GM19324 (cell line): ENCODE results near the gene OR5M11.
"Not testable (repeated sequence)": the region's sequence is repeated elsewhere in the genome, so short reads cannot be mapped to it uniquely, and the experiment has no call there.

Experiments used
- ATAC-seq: cut with Tn5 transposase; IDR thresholded peaks from one replicate; pipeline ENCODE4 v1.9.1; 2021; ENCODE audit warnings: mild to moderate bottlenecking, moderate library complexity; ENCODE audit not compliant: unreplicated experiment, low FRiP score

OR5M11 gene

DNA sequence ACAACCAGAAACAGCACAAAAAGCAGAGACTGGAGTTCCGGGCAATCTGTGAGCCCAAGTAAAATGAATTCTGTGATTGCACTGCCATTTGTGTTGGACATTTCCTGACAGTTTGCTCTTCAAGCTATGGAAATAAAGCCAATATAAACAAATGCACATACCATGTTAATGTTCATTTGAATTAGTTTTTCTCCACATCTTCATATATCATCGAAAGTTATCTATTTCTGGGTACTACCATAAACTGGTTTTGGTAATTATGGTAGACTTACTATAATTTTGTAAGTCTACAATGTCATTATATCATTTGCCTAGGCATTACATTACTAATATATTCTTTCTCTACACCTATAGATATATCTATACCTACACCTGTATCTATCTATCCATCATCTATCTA, at the start of gene OR5M11:
TSS of gene OR5M11 (minus strand) at position 101 of the 400 bp plus-strand sequence. CDS start at position 101, 0 bp downstream.
- no peak for ATAC-seq

DNA sequence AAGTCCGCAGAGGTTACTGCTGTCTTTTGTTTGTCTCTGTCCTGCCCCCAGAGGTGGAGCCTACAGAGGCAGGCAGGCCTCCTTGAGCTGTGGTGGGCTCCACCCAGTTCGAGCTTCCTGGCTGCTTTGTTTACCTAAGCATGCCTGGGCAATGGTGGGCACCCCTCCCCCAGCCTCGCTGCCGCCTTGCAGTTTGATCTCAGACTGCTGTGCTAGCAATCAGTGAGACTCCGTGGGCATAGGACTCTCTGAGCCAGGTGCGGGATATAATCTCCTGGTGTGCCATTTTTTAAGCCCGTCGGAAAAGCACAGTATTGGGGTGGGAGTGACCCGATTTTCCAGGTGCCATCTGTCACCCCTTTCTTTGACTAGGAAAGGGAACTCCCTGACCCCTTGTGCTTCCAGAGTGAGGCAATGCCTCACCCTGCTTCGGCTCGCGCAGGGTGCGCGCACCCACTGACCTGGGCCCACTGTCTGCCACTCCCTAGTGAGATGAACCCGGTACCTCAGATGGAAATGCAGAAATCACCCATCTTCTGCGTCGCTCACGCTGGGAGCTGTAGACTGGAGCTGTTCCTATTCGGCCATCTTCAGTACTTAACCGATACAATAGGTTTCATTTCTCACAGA, 49.1 kb upstream of the OR5M11 start:
- ATAC-seq, result not testable (repeated sequence)

DNA sequence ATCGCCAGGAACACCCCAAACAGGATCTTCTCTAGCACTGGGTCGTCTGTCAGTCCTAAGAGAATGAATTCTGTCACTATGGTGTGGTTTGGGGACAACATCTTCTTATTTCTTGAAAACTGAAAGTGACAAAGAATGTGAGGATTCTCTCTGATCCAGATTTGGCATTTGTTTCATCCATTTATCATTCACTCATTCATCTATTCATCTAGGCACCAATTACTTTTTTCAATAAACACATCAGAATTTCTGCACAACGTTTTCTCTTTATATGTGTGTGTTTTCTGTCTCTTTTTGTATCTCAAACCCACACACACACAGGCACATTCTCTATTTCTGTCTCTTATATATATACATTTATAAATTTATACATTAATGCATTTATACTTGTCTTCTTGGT, 34.6 kb upstream of the OR5M11 start, which contains the start of gene OR5M10:
TSS of gene OR5M10 (minus strand) at position 101 of the 400 bp plus-strand sequence. CDS start at position 101, 0 bp downstream.
- ATAC-seq, result no peak

DNA sequence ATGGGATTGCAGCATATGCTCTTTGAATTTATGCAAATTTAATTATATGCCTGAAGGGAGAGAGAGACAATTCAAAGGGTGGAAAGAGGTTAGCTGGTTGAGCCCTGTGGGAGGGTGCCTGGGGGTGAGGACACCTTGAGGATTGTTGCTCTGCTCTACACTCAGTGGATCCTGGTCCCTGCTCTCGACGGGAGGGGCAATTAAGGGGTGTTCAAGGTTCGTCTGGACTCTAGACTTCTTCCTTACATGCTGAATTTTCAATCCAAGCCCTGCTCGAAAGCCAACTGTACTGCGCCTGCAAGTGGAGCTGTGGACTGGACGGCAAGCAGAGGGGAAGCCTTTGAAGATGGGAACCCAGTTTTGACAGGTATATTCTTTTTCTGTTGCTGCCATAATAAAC, 15.5 kb upstream of the OR5M11 start:
- ATAC-seq, result no peak

DNA sequence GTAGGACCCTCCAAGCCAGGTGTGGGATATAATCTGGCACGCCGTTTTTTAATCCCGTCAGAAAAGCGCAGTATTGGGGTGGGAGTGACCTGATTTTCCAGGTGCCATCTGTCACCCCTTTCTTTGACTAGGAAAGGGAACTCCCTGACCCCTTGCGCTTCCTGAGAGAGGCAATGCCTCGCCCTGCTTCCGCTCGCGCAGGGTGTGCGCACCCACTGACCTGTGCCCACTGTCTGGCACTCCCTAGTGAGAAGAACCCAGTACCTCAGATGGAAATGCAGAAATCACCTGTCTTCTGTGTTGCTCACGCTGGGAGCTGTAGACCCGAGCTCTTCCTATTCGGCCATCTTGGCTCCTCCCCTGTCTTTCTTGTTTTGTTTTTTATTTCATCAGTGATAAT, 11.6 kb upstream of the OR5M11 start:
- not testable (repeated sequence) for ATAC-seq

DNA sequence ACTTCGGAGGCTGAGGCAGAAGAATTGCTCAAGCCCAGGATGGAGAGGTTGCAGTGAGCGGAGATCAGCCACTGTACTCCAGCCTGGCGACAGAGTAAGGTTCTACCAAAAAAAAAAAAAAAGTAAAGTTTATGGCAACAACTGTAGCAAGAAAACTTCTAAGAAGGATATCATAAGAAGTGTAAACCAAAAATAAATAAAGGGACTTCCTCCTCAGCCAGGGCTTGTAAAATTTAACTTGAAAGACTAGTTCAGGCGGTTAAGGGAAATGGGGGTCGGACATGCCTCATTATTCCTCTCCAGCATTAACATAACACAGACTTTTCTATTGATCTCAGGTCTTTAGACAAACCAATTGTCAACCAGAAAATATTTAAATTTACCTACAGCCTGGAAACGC, 2.5 kb upstream of the OR5M11 start:
- ATAC-seq, result no peak

- no peak for ATAC-seq
Observed at GRCh38 chr11:56543739-56544138, 682 bp upstream of the OR5M11 start.

DNA sequence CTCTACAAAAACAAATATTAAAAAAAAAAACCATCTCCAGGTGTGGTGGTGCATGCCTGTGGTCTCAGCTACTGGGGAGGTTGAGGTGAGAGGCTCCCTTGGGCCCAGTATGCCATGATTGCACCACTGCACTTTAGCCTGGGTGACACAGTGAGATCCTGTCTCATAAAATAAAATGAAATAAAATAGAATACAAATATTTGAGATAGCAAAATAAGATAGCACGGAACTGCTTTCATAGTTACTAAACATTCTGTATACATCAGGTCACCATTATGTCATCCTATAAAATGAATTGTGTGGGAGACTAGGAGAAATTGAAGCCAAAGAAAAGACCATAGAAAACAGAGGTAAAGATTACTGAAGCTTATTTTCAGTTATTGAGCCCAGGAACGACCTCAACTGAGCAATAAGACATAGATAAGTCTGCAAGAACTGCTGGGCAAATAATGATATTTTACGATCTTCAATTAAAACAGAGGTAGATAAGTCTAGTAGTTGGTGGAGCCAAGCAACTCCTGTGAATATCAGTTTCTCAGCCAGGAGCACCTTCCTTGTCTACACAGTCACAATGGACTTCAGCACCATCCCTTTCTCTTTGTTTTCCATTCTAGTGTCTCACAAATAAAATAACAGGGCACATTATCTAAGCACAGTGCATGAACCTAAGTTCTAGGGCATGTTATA, 9.9 kb downstream of the OR5M11 start:
- ATAC-seq, result no peak

DNA sequence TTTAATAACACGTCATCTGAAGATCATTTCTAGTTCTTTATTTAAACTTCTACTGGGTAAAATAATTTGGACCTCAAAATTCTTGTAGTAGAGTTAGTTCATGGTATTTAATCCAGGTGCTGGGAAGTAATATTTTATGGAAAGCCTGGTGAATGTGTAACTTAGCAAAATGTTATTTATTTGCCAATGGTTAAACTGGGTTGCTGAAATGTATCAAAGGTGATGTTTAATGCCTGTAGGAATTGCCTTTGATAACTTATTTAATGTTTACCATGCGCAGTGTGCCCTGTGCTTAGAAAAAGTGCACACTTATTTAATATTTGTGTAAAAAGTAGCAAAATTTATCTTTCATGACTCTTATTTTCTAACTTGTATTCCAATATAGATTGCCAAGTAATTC, 11.2 kb downstream of the OR5M11 start:
- ATAC-seq, result no peak

DNA sequence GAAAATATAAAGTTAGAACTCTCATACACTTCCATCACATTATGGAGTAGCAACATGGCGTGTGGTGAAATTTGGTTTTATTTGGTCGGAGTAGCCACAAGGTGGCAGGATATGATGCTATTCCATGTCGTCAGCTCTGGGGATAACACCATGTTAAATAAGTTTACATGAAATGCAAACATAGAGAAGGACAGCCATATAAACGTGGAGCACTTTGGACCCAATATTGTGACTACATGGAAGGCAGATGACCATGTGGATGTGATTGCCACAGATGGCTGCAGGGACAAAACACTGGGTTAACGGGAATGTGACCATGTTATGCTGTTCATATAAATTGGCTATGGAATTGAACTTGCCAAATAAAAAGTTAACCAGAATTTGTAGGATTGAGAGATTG, 21.0 kb downstream of the OR5M11 start:
- no peak for ATAC-seq

DNA sequence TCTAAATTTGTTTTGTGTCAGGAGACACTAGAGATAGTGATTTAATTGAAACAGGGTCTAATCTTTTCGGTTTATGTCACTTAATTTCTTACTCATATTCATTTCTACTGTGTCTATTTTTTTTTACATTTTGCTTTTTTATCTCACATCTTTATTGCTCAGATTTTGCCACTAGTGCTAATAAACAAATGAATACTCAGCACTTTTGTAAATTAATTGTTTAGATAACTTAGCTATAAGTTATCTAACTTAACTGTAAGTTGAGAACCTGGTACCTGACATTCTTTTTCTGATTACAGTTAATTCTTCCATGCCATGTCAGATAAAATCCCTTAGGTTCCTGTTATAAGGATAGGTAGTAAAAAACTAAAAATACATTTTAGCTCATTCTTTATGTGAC, 29.8 kb downstream of the OR5M11 start:
- ATAC-seq, result no peak

GRCh38 chr11:56509439-56509838, 33.6 kb downstream of the OR5M11 start:
- ATAC-seq, result no peak

DNA sequence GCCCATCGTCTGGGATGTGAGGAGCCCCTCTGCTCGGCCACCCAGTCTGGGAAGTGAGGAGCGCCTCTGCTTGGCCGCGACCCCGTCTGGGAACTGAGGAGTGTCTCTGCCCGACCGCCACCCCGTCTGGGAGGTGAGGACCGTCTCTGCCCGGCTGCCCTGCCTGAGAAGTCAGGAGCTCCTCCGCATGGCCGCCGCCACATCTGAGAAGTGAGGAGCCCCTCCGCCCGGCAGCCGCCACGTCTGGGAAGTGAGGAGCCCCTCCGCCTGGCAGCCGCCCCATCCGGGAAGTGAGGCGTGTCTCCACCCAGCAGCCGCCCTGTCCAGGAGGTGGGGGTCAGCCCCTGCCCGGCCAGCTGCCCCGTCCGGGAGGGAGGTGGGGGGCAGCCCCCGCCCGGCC, 46.0 kb downstream of the OR5M11 start:
- ATAC-seq, result no peak

DNA sequence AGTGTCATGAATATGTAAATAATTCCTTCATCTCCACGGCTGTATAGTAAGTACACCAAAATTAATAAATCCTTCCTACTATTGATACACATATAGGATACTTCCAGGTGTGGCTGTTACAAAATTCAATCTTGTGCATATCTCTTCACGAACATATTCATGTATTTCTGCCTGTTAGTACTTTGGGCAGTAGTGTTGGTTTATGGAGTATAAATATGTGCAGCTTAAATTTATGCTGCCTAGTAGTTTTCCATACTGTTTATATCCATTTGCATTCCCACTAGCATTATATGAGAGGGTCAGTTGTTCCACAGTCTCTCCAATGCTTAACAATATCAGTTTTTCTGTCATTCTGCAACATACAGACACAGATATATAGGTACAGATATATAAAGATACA, 47.9 kb downstream of the OR5M11 start:
- no peak for ATAC-seq
